GM18505 (cell line): ENCODE measurements around the gene PIP4K2C.
"Not testable (repeated sequence)": the region's sequence is repeated elsewhere in the genome, so short reads cannot be mapped to it uniquely, and the experiment has no call there.

Experiments
- ATAC-seq: cut with Tn5 transposase; IDR thresholded peaks from one replicate; pipeline ENCODE4 v1.9.1; 2021; ENCODE audit not compliant: unreplicated experiment
- POLR2A ChIP-seq: IDR thresholded peaks from 4 replicates; pipeline ENCODE4 v1.6.1; 2011; ENCODE audit warnings: borderline replicate concordance; ENCODE audit not compliant: insufficient read depth, insufficient read length; ENCODE audit errors: extremely low read depth

PIP4K2C gene

DNA sequence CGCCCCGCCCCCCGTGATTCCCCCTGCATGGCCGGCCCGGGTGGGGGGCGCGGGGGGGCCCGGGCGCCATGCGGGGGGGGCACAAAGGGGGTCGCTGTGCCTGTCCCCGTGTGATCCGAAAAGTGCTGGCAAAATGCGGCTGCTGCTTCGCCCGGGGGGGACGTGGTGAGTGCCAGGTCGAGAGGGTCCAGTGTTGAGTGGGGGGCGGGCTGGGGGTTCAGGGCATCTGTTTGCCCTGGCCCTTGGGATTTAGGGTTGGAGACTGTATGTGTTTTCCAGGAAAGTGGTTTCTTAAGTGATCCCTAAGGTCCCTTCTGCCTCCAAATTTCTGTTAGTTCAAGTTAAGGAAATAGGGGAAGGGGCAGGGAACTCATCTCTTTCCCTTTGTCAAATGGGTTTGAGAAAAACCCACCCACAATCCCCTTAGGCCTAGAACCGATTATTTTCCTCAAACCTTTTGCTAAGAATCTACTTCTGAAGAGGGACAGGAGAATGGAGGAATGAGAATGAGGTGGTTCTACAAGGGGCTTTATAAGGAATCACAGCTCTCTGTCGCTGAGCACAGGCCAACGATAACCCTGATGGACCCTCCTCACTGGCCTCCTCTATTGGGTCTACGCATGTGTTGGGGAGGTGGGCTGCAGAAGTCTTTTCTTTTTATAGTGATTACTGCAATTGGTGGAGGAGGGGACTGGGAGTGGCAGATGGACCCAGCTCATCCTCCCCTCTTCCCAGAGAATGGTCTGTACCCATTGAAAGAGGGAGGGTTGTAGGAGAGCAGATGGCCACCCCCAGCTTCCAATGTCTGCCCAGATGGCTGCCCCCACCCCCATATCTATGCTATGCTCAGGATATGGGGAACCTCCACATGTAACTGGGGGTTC is 21.1 kb downstream of the PIP4K2C start:
- TF ChIP-seq POLR2A: no peak
- ATAC-seq: no peak

DNA sequence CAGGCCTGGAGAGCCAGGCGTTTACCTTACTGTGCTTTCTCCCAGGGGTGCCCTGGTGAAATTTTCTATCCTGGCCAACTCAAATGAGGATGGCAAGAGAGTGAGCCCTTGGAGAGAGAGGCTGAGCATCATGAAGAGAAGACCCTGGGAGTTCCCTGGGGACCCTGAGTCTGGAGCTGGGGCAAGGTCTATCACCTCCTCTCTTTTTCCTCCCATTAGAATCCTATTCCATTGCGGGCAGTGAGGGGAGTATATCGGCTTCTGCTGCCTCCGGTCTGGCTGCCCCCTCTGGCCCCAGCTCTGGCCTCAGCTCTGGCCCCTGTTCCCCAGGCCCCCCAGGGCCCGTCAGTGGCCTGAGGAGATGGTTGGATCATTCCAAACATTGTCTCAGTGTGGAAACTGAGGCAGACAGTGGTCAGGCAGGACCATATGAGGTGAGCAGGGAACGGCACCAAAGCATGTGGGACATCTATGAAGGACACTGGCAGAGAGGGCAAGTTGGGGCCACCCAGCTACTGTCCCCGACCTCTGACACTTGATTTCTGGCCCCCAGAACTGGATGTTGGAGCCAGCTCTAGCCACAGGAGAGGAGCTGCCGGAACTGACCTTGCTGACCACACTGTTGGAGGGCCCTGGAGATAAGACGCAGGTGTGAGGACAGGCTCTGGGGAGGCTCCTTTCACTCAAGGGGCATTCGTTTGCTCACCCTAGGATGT is 21.9 kb downstream of the PIP4K2C start:
- no peak for ATAC-seq
- TF ChIP-seq POLR2A: no peak

DNA sequence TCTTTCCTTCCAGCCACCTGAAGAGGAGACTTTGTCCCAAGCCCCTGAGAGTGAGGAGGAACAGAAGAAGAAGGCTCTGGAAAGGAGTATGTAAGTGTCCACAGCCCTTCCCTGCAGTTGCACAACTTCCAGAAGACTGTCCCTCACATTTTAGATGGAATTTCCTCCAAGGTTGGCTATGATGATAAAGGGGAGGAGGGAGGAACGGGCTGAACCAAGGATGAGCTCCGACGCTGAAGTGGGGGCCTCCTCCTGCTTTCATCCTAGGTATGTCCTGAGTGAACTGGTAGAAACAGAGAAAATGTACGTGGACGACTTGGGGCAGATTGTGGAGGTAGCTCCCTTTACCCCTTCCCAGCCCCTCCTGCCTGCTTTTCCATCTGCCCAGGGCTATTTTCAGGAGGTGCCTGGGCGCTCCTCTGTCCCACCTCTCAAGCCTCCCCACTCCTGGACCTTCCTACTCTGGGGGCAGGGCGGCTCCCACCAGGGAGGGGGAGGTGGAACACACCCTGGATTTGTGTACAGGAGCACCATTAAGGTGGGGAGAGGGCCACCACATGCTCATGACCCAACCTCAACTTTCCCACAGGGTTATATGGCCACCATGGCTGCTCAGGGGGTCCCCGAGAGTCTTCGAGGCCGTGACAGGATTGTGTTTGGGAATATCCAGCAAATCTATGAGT is 22.6 kb downstream of the PIP4K2C start:
- no peak for TF ChIP-seq POLR2A
- ATAC-seq: no peak

DNA sequence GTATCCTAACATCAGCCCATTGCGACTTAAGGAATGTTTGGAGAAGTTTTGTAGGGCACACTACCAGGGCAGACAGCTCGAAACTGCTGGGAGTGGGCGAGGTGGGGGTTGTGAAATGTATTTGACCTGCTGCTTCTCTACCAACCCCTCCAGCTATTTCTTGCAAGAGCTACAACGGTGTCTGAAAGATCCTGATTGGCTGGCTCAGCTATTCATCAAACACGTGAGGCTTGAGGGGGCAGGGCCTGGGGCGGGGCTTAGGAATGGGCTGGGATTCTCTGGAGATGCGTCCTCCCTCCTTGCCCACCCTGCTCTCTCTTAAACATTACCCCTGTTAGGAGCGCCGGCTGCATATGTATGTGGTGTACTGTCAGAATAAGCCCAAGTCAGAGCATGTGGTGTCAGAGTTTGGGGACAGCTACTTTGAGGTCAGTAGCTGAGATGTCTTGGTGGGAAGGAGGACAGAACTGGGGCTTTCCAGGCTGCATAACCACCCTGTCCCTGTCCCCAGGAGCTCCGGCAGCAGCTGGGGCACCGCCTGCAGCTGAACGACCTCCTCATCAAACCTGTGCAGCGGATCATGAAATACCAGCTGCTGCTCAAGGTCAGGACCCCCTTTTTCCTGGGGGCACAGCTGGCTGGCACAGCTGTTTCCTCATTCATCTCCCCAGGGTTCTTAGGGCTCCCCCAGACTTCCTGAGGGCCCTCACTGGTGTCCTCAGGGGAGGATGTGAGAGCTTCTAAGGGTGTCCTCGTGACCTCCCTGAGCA is 23.4 kb downstream of the PIP4K2C start:
- ATAC-seq: peak; percentile 42
- no peak for TF ChIP-seq POLR2A

DNA sequence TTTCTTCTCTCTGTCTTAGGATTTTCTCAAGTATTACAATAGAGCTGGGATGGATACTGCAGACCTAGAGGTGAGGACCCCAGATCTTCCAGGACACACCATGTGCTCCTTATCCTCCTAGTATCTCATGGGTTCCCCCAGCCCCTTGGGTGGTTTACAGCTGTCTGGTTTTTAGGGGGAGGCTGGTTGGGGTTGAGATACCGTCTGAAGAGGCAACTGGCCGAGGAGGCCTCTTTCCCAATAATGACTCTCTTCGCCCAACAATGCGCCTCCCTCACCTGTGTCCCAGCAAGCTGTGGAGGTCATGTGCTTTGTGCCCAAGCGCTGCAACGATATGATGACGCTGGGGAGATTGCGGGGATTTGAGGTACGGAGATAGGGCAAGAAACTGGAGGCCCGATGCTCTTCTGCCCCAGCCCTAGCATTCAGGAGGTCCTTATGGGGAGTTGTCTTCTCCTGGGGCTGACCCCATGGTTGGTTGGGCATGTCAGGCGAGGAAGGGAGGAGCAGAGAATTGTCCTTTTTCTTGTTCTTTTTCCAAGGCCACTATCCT is 24.0 kb downstream of the PIP4K2C start:
- no peak for ATAC-seq
- TF ChIP-seq POLR2A: no peak

DNA sequence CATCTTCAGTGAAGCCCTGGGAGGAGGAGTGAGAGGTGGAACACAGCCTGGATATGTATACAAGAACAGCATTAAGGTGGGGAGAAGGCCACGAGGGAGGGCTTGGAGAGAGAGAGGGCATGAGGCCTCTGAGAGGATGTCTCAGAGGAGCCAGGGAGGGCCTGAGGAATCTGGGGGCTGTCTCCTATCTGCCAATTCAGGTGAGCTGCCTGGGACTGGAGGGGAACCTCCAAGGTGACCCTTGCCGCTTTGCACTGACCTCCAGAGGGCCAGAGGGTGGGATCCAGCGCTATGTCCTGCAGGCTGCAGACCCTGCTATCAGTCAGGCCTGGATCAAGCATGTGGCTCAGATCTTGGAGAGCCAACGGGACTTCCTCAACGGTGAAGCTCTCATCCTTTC is 24.6 kb downstream of the PIP4K2C start:
- no peak for ATAC-seq
- no peak for TF ChIP-seq POLR2A

DNA sequence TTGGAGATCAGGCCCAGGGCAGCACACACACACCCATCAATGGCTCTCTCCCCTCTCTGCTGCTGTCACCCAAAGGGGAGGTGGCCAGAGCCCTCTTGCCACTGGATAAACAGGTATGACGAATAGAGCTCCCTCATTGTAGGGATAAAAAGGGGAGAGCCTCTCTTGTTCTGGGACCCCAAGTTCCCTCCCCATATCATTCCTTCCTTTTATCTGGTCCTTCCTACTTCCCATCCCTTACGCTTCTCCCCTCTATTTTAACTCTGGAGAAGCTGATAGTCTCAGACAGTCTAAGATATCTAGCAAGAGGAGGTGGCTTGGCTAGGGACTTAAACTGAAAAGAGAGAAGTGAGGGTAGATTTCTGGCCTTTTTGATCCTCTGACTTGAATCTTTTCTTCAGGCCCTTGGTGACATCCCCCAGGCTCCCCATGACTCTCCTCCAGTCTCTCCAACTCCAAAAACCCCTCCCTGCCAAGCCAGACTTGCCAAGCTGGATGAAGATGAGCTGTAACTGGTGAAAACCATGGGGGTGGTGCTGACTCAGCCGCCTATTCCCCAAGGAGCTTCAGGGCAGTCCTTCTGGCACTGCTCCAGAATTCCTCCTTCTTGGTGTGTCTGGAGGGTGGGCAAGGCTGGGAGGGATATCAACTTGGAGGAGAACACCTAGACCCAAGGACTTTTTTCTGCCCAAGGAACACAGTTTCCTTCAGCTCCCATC is 25.6 kb downstream of the PIP4K2C start:
- TF ChIP-seq POLR2A: no peak
- ATAC-seq: no peak

DNA sequence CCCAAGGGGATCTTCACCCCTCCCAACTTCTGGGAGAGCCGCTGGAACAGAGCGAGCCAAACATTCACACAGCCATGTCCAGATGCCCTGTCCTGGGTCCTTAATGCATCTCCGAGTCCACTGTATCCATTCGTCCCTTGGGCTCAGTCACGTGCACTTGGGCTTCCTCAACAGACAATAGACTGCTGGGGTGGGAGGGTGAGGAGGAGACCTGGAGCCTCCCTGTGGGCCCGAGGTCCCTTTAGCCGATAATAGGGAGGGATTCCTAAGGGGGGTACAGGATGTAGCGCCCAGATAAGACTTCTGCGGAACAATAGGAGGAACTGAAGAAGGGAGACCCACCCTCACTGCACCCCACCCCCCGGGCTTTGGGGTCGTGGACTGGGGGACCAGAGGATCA is 26.9 kb downstream of the PIP4K2C start:
- no peak for TF ChIP-seq POLR2A
- no peak for ATAC-seq

DNA sequence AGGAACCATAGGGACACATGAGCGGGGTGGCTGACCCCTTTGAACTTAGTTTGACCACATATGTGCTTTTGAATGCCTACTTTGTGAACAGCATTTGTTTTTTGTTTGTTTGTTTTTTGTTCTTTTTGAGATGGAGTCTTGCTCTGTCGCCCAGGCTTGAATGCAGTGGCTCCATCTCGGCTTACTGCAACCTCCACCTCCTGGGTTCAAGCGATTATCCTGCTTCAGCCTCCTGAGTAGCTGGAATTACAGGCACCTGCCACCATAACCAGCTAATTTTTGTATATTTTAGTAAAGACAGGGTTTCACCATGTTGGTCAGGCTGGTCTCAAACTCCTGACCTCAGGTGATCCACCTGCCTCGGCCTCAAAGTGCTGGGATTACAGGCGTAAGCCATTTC is 27.4 kb downstream of the PIP4K2C start:
- not testable (repeated sequence) for ATAC-seq

DNA sequence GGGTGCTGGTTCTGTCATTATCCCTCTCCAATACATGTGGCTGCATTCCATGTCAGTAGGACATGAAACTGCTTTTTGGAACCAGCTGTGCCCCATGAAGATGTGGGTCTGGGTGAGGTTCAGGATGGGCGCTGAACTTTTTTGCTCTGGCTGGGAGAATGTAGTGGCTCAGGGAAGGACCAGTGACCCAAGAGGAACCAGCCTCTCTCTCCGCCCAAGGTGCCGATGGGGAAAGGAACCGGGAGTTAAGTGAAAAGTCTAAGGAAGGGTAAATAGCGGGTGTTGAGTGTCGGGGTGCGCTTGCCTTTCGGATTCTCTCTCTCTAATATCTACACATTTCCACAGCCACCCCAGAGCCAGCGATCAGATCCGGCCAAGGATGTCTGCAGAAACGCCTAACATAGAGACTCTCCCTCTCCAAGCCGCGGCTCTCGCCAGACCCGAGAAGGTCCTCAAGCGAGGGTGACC is 28.0 kb downstream of the PIP4K2C start:
- no peak for TF ChIP-seq POLR2A
- ATAC-seq: no peak

DNA sequence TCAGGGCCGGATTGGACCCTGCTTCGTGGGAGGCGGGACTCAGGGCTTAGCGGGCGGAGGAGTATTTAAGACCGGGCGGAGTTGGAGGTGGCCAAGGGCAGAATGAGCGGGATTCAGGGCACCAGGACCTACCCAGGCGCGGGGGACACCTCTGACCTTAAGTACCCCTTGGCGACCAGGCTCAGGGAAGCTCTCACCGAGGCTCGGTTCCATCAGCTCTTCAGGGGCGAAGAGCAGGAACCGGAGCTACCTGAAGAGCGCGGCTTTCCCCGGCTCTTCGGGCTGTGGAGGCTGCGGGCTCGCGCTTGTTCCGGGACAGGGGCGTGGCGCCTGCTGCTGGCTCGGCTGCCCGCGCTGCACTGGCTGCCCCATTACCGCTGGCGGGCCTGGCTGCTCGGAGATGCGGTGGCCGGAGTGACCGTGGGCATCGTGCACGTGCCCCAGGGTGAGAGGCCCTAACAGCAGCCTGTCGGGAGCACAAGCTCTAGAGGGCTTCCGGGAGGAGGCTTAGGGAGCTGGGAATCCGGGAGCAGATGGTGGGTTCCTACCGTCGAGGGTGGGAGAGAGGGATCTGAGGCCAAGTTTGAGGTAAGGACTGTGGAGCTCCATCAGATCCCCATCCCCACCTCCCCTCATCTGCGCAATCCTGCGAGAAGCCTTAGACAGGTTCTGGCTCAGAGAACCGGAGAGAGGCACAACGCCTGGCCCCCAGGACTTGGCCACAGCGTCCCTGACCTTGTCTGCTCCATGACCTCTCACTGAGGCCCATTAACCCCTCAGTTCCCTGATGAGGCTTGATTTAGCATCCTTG is 28.6 kb downstream of the PIP4K2C start:
- TF ChIP-seq POLR2A: no peak
- ATAC-seq: no peak

DNA sequence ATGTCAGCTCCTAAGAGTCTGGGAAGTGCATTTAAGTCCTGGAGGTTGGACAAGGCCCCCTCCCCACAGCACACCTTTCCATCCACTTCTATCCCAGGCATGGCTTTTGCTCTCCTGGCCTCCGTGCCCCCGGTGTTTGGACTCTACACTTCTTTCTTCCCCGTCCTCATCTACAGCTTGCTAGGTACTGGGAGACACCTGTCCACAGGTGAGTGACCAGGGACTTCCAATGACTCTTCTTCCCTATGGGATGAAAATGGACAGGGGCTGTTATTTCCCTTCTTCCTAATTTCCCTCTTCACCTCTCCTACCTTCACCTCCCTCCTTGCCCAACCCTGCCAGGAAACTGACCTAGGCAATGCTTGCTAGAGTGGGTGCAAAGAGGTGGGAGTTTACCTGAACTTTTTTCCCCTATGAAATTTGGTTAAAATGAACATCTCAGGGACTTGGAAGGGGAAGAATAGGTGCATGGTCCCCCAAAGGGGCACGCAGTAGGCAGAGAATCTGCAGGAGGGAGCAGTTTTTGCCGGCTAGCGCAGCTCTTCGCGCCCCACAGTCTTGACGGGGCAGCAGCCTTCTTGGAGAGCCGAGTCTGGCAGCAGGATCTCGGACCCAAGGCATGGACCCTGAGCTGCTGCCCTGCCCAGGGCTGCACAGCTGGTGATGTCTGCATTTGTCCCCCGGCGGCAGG is 29.4 kb downstream of the PIP4K2C start:
- TF ChIP-seq POLR2A: no peak
- ATAC-seq: no peak
